HepG2 (cell line): ENCODE data around the gene DSCAML1. TPM values are rescaled to one million over a fixed set of nuclear protein-coding genes. Genes with fewer than 3 reads are reported as not detected.

Source experiments
- ATAC-seq: fragments of 200-7000 bp; cut with Tn5 transposase; 3 replicates; pipeline ENCODE4 v1.9.1; 2020; ENCODE audit warnings: mild to moderate bottlenecking, moderate library complexity
- BruUV-seq: library from RNA; stranded (reverse); fragments of 400-500 nt; replicated peaks from 2 replicates; lab custom pipeline; 2021; lab: Mats Ljungman, UMichigan
- CTCF ChIA-PET: fragments of 300-600 bp; formaldehyde crosslinking; extraction: SDS; loops from one replicate; lab custom pipeline; 2021; ENCODE audit warnings: low total read pairs, inconsistent platforms, low intra/inter-chr PET ratio; lab: Yijun Ruan, JAX
- POLR2A ChIA-PET: fragments of 350-600 bp; sonication (Branson Sonifier 250); formaldehyde crosslinking; loops from one replicate; lab custom pipeline; 2020; ENCODE audit warnings: antibody characterized with exemption, inconsistent platforms; lab: Yijun Ruan, JAX
- DNase-seq: peaks from one replicate; pipeline ENCODE4 v3.0.0-alpha.2; 2015; ENCODE audit warnings: low spot score
- FAIRE-seq: peaks from 3 replicates; lab custom pipeline; 2011; peaks lifted over from hg19 to GRCh38; lab: Jason Lieb, UNC
- H2AFZ ChIP-seq: one replicate; pipeline ENCODE4 v1.6.1; 2011; ENCODE audit warnings: low read length, inconsistent platforms
- H3K27ac ChIP-seq: fragments of 300-600 bp; 3 replicates; pipeline ENCODE4 v1.8.0; 2011; ENCODE audit warnings: mixed run types, mild to moderate bottlenecking, mixed read lengths, low read length, inconsistent platforms; ENCODE audit not compliant: insufficient read depth; ENCODE audit errors: extremely low read length
- H3K27me3 ChIP-seq, 2 experiments: fragments of 200-600 bp in 1 of 2; 2 replicates in 1 of 2; 3 replicates in 1 of 2; pipeline versions ENCODE4 v1.6.0 to v1.8.0; 2011; ENCODE audit warnings: low read length in 2 of 2, mild to moderate bottlenecking in 2 of 2, moderate library complexity in 2 of 2, inconsistent platforms in 1 of 2; ENCODE audit not compliant: insufficient read depth in 2 of 2, control insufficient read depth in 1 of 2
- H3K36me3 ChIP-seq, 2 experiments: fragments of 200-600 bp in 1 of 2; replicated peaks in 1 of 2; 2 replicates in 1 of 2; 3 replicates in 1 of 2; pipeline versions ENCODE4 v1.5.1 to v1.8.0; 2011; ENCODE audit warnings: low read length in 2 of 2, inconsistent platforms in 1 of 2; ENCODE audit not compliant: insufficient read depth in 2 of 2, control insufficient read depth in 1 of 2
- H3K4me1 ChIP-seq: 2 replicates; pipeline ENCODE4 v1.5.1; 2012; ENCODE audit warnings: low read length, inconsistent platforms; ENCODE audit not compliant: insufficient read depth
- H3K4me2 ChIP-seq: 2 replicates; pipeline ENCODE4 v1.6.0; 2011; ENCODE audit warnings: low read depth, low read length, inconsistent platforms
- H3K4me3 ChIP-seq, 3 experiments: fragments of 200-600 bp in 1 of 3; sonication (generic), shearing (Covaris generic) in 1 of 3; replicated peaks in 1 of 3; 2 replicates each; pipeline ENCODE4 v1.5.1; 2011 to 2016; ENCODE audit warnings: low read length in 3 of 3, inconsistent platforms in 2 of 3, low read depth in 2 of 3, mild to moderate bottlenecking in 2 of 3, control low read depth in 1 of 3, mixed read lengths in 1 of 3; ENCODE audit not compliant: insufficient read depth in 1 of 3
- H3K79me2 ChIP-seq: one replicate; pipeline ENCODE4 v1.6.1; 2011; ENCODE audit warnings: low read length, inconsistent platforms; ENCODE audit not compliant: insufficient read depth
- H3K9ac ChIP-seq: 2 replicates; pipeline ENCODE4 v1.6.0; 2011; ENCODE audit warnings: mild to moderate bottlenecking, low read depth, low read length, inconsistent platforms; ENCODE audit not compliant: insufficient read depth
- H3K9me3 ChIP-seq: 2 replicates; pipeline ENCODE4 v1.5.1; 2012; ENCODE audit warnings: mild to moderate bottlenecking, low read length
- H4K20me1 ChIP-seq: 2 replicates; pipeline ENCODE4 v1.6.0; 2011; ENCODE audit warnings: inconsistent platforms, mild to moderate bottlenecking, low read length, moderate library complexity; ENCODE audit not compliant: insufficient read depth
- CC2D1A ChIP-seq: sonication (generic); formaldehyde crosslinking; IDR thresholded peaks from 2 replicates; pipeline ENCODE4 v1.8.1; 2023; ENCODE audit warnings: mild to moderate bottlenecking, missing genetic modification reagents
- EHMT2 ChIP-seq: fragments of 200-600 bp; sonication (generic); IDR thresholded peaks from 2 replicates; pipeline ENCODE4 v1.7.0; 2017; ENCODE audit warnings: antibody characterized with exemption, low read depth, low read length, borderline replicate concordance
- RBM22 ChIP-seq: fragments of 200-400 bp; formaldehyde crosslinking; optimal IDR thresholded peaks from 2 replicates; pipeline ENCODE3; 2017; ENCODE audit warnings: mild to moderate bottlenecking, low read length, moderate library complexity
- WGBS: methylation state at CpG from one replicate; pipeline ENCODE4 v1.1.6; 2017; ENCODE audit warnings: low lambda C conversion rate; 5-methylcytosine and 5-hydroxymethylcytosine counted together
- in situ Hi-C: cut with HindIII; loops from 2 replicates; pipeline ENCODE4 v1.10.0; 2017; ENCODE audit warnings: low pct_unique_long_range_greater_than_20kb; ENCODE audit not compliant: extremely low pct_ligation_motif_present
- intact Hi-C: fragments of 100-400 bp; cut with micrococcal nuclease; formaldehyde crosslinking; loops from one replicate; pipeline ENCODE4 v1.10.0; 2022; ENCODE audit not compliant: unreplicated experiment
- polyA plus RNA-seq, 8 experiments: library from polyadenylated mRNA; depleted of rRNA in 3 of 8; stranded (reverse) in 7 of 8; unstranded in 1 of 8; fragments of >200 nt; fragmentation: Illumina TruSeq in 4 of 8; extraction: Trizol in 4 of 8; gene quantifications; 2 replicates each; pipeline versions ENCODE4 v1.2.1 to v1.2.3, GENCODE V29; 2011 to 2016; ENCODE audit warnings: low read depth in 4 of 8, missing spikeins in 1 of 8, mixed read lengths in 1 of 8; ENCODE audit not compliant: insufficient read depth in 1 of 8
- total RNA-seq, 5 experiments: library from RNA; depleted of rRNA; stranded (reverse); fragments of >200 nt; fragmentation: Illumina TruSeq; extraction: Trizol; gene quantifications; 2 replicates each; pipeline ENCODE4 v1.2.3, GENCODE V29; 2016; ENCODE audit warnings: low read depth in 1 of 5
- TF ChIP-seq, protein P1 (sequence below): sonication (generic); formaldehyde crosslinking; IDR thresholded peaks from 2 replicates; pipeline ENCODE4 v1.8.1; 2023; ENCODE audit warnings: mild to moderate bottlenecking, missing genetic modification reagents
- TF ChIP-seq, protein P2 (sequence below): sonication (generic); formaldehyde crosslinking; IDR thresholded peaks from 2 replicates; pipeline ENCODE4 v1.5.0; 2020; ENCODE audit warnings: mild to moderate bottlenecking, missing genetic modification reagents, moderate library complexity
- TF ChIP-seq, protein P3 (sequence below): sonication (generic); formaldehyde crosslinking; IDR thresholded peaks from 2 replicates; pipeline ENCODE4 v1.8.0; 2022; ENCODE audit warnings: mild to moderate bottlenecking, missing genetic modification reagents
- TF ChIP-seq, protein P4 (sequence below): sonication (generic); formaldehyde crosslinking; IDR thresholded peaks from 2 replicates; pipeline ENCODE4 v1.5.0; 2020; ENCODE audit warnings: missing genetic modification reagents, mild to moderate bottlenecking, borderline replicate concordance

Gene DSCAML1
- total and polyA plus RNA-seq, 2 of the 13 experiments (the other 11 are each of a cell fraction or from before 2014, with no cell fraction given), result 0.29 to 0.40 TPM

DNA sequence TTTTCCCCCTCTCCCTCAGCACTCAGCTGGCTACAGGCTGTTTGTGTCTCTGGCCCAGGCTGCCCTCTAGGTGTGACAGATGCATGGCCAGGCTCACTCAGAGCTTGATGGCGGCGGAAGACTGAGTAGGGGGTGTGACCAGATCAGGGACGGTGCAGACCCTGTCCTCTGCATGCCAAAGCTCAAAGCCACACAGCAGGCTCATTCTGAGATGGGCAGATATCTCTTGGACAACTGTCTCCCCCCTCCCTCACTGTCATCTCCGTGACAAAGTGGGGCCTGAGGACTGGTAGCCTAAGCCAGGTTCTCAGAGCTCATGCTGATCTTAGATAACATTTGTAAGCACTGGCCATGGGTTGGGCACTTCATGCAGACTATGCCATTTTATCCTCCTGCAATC, 231.3 kb downstream of the DSCAML1 start:
- POLR2A ChIA-PET, result no interaction called here
- in situ Hi-C loops (no loop called here), intact Hi-C loops (no loop called here)
- Histone ChIP-seq H3K4me2 (no peak overlapping the region), H3K4me3 (no peak overlapping the region), H3K79me2 (no peaks in the 10 kb centered on the region), H3K4me1 (no peaks in the 10 kb centered on the region), H3K27me3 (no peaks in the 10 kb centered on the region; a peak in 1 of 5 replicates), H3K9me3 (no peaks in the 10 kb centered on the region), H2AFZ (no peak overlapping the region), H3K9ac (no peak overlapping the region)
- no peak for ATAC-seq
- WGBS, result 40% methylated on average over 1 of the region's 4 CpGs
- no peak for FAIRE-seq
- BruUV-seq, result no TSS peak
- DNase-seq, result no peak
- CTCF ChIA-PET, result no interaction called here
- no peak for TF ChIP-seq CC2D1A (CRISPR knock-in tag)
- no peak for TF ChIP-seq EHMT2
- TF ChIP-seq, protein P1, sequence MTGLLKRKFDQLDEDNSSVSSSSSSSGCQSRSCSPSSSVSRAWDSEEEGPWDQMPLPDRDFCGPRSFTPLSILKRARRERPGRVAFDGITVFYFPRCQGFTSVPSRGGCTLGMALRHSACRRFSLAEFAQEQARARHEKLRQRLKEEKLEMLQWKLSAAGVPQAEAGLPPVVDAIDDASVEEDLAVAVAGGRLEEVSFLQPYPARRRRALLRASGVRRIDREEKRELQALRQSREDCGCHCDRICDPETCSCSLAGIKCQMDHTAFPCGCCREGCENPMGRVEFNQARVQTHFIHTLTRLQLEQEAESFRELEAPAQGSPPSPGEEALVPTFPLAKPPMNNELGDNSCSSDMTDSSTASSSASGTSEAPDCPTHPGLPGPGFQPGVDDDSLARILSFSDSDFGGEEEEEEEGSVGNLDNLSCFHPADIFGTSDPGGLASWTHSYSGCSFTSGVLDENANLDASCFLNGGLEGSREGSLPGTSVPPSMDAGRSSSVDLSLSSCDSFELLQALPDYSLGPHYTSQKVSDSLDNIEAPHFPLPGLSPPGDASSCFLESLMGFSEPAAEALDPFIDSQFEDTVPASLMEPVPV (CRISPR knock-in tag), result no peak
- TF ChIP-seq, protein P2, sequence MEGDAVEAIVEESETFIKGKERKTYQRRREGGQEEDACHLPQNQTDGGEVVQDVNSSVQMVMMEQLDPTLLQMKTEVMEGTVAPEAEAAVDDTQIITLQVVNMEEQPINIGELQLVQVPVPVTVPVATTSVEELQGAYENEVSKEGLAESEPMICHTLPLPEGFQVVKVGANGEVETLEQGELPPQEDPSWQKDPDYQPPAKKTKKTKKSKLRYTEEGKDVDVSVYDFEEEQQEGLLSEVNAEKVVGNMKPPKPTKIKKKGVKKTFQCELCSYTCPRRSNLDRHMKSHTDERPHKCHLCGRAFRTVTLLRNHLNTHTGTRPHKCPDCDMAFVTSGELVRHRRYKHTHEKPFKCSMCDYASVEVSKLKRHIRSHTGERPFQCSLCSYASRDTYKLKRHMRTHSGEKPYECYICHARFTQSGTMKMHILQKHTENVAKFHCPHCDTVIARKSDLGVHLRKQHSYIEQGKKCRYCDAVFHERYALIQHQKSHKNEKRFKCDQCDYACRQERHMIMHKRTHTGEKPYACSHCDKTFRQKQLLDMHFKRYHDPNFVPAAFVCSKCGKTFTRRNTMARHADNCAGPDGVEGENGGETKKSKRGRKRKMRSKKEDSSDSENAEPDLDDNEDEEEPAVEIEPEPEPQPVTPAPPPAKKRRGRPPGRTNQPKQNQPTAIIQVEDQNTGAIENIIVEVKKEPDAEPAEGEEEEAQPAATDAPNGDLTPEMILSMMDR (CRISPR knock-in tag), result peak; percentile 11; the same call in 1 of the 2 replicates
- TF ChIP-seq, all 625 proteins: peak for 1
- no peaks in the 10 kb centered on the region for H3K36me3 ChIP-seq
- H3K27ac ChIP-seq, result no peak overlapping the region
- H4K20me1 ChIP-seq, result no peaks in the 10 kb centered on the region

DNA sequence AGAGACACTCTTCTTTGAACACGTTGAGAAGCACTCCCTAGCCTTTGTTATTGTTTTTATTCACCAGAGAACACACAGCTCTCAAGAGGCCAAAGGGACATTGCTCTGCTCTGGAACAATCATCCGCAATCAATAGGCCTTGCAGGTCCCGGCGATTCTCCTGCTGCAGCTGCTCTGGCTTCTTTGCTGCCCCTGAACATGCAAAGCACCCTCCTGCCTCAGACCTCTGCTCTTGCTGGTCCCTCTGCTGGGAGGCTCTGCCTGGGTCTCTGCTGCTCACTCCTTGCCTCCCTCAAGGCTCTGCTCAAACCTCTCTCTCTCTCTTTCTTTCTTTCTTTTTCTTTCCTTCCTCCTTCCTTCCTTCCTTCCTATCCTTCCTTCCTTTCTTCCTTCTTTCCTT, 232.7 kb downstream of the DSCAML1 start:
- POLR2A ChIA-PET, result no interaction called here
- H3K4me2 ChIP-seq, result no peak overlapping the region
- H3K27ac ChIP-seq, result no peak overlapping the region
- H2AFZ ChIP-seq, result no peak overlapping the region
- DNase-seq (no peak), ATAC-seq (no peak)
- H3K27me3 ChIP-seq, result no peaks in the 10 kb centered on the region; a peak in 1 of 5 replicates
- BruUV-seq, result no TSS peak
- no peaks in the 10 kb centered on the region for H3K4me1 ChIP-seq
- H3K9ac ChIP-seq, result no peak overlapping the region
- H3K79me2 ChIP-seq, result no peaks in the 10 kb centered on the region
- intact Hi-C loops, result no loop called here
- no peaks in the 10 kb centered on the region for H4K20me1 ChIP-seq
- H3K4me3 ChIP-seq, result no peak overlapping the region
- H3K9me3 ChIP-seq, result no peaks in the 10 kb centered on the region
- TF ChIP-seq, protein P3, sequence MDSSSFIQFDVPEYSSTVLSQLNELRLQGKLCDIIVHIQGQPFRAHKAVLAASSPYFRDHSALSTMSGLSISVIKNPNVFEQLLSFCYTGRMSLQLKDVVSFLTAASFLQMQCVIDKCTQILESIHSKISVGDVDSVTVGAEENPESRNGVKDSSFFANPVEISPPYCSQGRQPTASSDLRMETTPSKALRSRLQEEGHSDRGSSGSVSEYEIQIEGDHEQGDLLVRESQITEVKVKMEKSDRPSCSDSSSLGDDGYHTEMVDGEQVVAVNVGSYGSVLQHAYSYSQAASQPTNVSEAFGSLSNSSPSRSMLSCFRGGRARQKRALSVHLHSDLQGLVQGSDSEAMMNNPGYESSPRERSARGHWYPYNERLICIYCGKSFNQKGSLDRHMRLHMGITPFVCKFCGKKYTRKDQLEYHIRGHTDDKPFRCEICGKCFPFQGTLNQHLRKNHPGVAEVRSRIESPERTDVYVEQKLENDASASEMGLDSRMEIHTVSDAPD (CRISPR knock-in tag), result no peak
- TF ChIP-seq RBM22, result no peak
- TF ChIP-seq, protein P4, sequence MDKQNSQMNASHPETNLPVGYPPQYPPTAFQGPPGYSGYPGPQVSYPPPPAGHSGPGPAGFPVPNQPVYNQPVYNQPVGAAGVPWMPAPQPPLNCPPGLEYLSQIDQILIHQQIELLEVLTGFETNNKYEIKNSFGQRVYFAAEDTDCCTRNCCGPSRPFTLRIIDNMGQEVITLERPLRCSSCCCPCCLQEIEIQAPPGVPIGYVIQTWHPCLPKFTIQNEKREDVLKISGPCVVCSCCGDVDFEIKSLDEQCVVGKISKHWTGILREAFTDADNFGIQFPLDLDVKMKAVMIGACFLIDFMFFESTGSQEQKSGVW (CRISPR knock-in tag), result no peak
- TF ChIP-seq, all 625 proteins: peak for 0
- no peaks in the 10 kb centered on the region for H3K36me3 ChIP-seq
- CTCF ChIA-PET, result no interaction called here
- WGBS, result 37% methylated on average over 4 of the region's 4 CpGs
- in situ Hi-C loops, result no loop called here
- FAIRE-seq, result no peak
